Measurements from ENCODE around the gene PILRA. TPM values are rescaled to one million over a fixed set of nuclear protein-coding genes. Genes with fewer than 3 reads are reported as not detected.

PILRA gene
- total and polyA plus RNA-seq, 2 of the 13 experiments (the other 11 are each of a cell fraction or from before 2014, with no cell fraction given), result 0.13 to 1.3 TPM

GRCh38 chr7:100428967-100429636, 55.8 kb downstream of the PILRA start (continued):
- TF ChIP-seq ZBTB46 (CRISPR knock-in tag; IDR thresholded peaks at IDR 0.05; ENCODE audit: borderline replicate concordance) (no peak), RNF219 (CRISPR knock-in tag; IDR thresholded peaks at IDR 0.05) (no peak), ZNF256 (CRISPR knock-in tag; conservative IDR thresholded peaks at IDR 0.05) (no peak; the same call in 1 of the 2 replicates), ZSCAN25 (CRISPR knock-in tag; IDR thresholded peaks at IDR 0.05) (no peak), ATF5 (CRISPR knock-in tag; IDR thresholded peaks at IDR 0.05; ENCODE audit: low read depth) (no peak), ZNF740 (CRISPR knock-in tag; IDR thresholded peaks at IDR 0.05) (peak; percentile 76), ONECUT2 (CRISPR knock-in tag; IDR thresholded peaks at IDR 0.05) (peak; percentile 32; the same call in 1 of the 2 replicates), GATAD2A (CRISPR knock-in tag; IDR thresholded peaks at IDR 0.05) (peak; percentile 28), DR1 (CRISPR knock-in tag; IDR thresholded peaks at IDR 0.05) (no peak), CENPBD1 (CRISPR knock-in tag; IDR thresholded peaks at IDR 0.05; ENCODE audit: borderline replicate concordance, low read depth) (no peak), U2AF1 (optimal IDR thresholded peaks at IDR 0.05; ENCODE audit: low read depth, low read length) (no peak), POLR2G (IDR thresholded peaks at IDR 0.05; ENCODE audit: low read depth, low read length) (peak; percentile 85), NR1H2 (CRISPR knock-in tag; IDR thresholded peaks at IDR 0.05; ENCODE audit: borderline replicate concordance, low read depth) (no peak), ZNF775 (CRISPR knock-in tag; IDR thresholded peaks at IDR 0.05; ENCODE audit: borderline replicate concordance) (0 out of 2 replicates have a peak, but pooled peaks have one; percentile 45), ZNF335 (CRISPR knock-in tag; IDR thresholded peaks at IDR 0.05) (no peak), MED1 (CRISPR knock-in tag; IDR thresholded peaks at IDR 0.05) (no peak), ZIK1 (CRISPR knock-in tag; IDR thresholded peaks at IDR 0.05; ENCODE audit: borderline replicate concordance, low read depth) (no peak), NAIF1 (CRISPR knock-in tag; IDR thresholded peaks at IDR 0.05; ENCODE audit: borderline replicate concordance) (no peak; the same call in 1 of the 2 replicates), GMEB2 (CRISPR knock-in tag; IDR thresholded peaks at IDR 0.05; ENCODE audit: low read depth) (peak; percentile 75), ZNF768 (CRISPR knock-in tag; IDR thresholded peaks at IDR 0.05) (no peak), ZFP1 (CRISPR knock-in tag; IDR thresholded peaks at IDR 0.05) (no peak; the same call in 1 of the 2 replicates), ZNF777 (CRISPR knock-in tag; IDR thresholded peaks at IDR 0.05) (no peak)

All from HepG2 (cell line).